Urothelium cell line (cell line): Measurements from ENCODE around the gene PRLR.
"Not testable (repeated sequence)": the region's sequence is repeated elsewhere in the genome, so short reads cannot be mapped to it uniquely, and the experiment has no call there.

Experiments used
- DNase-seq: peaks from one replicate; pipeline ENCODE4 v3.0.0; 2011; ENCODE audit warnings: low spot score, mixed read lengths
- FAIRE-seq: peaks from 2 replicates; lab custom pipeline; 2011; peaks lifted over from hg19 to GRCh38; lab: Jason Lieb, UNC

PRLR gene

GRCh38 chr5:35133186-35133585 is 97.1 kb downstream of the PRLR start:
- no peak for FAIRE-seq

GRCh38 chr5:35131723-35132122 is 98.6 kb downstream of the PRLR start:
- DNase-seq (no peak), FAIRE-seq (no peak)

More at GRCh38 chr5:35133186-35133585, 97.1 kb downstream of the PRLR start:
- DNase-seq, result no peak

DNA sequence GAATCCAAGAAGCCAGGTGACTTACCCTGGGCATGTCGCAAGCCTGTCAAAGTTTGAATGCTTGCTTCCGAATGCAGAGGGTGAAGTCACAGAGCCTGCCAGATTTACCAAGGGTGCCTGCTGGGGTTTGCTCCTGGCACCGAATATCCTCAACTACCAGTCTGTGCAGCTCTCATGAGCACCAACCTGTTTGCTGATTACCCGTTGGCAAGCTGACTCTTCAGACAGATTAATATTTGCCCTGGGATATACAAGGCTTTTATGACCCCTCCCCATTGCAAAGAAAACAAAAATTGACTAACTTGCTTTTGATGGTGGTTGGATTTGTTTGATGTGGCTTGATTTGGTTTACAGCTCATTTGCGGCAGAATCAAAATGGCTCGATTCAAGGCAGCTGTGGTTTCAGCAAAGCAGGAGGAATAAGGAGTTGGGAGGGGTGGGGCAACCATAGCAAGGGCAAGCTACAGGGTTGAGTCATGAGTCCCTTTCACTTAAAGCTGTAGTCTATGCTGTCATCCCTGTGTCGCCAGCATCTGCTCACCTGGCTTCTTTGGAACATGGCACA is 100.3 kb downstream of the PRLR start:
- DNase-seq (peak; percentile 88), FAIRE-seq (peak; percentile 94)

- peak; percentile 75 for DNase-seq
- FAIRE-seq, result no peak
Measured at GRCh38 chr5:35129276-35129675, 101.0 kb downstream of the PRLR start.

- FAIRE-seq (no peak), DNase-seq (no peak)
Measured at GRCh38 chr5:35127006-35127405, 103.3 kb downstream of the PRLR start.

DNA sequence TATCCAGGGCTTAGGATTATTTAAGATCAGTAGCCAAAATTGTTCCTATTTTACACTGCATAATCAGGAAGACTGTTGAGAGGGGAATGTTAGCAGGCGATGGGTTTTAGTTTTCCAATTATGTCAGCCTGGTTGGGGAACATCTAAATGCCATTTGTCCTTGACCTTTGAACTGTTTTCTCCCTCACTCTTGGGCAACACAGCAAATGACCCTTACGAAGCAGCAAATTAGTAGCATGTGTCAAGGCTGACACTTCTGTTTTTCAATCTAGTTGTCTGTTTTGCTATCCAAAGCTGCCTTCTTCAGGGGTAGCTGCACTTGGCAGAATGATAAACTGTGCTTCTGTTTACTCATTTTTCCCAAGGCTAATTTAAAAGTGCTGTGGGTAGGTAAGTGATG is 104.5 kb downstream of the PRLR start:
- no peak for FAIRE-seq

GRCh38 chr5:35124932-35125331 is 105.4 kb downstream of the PRLR start:
- no peak for DNase-seq
- FAIRE-seq, result no peak

More for the DNA sequence above, 104.5 kb downstream of the PRLR start:
- no peak for DNase-seq

- DNase-seq, result no peak
- FAIRE-seq, result no peak
Measured at GRCh38 chr5:35122819-35123218, 107.5 kb downstream of the PRLR start.

GRCh38 chr5:35120715-35121114 is 109.6 kb downstream of the PRLR start:
- no peak for DNase-seq
- no peak for FAIRE-seq

DNA sequence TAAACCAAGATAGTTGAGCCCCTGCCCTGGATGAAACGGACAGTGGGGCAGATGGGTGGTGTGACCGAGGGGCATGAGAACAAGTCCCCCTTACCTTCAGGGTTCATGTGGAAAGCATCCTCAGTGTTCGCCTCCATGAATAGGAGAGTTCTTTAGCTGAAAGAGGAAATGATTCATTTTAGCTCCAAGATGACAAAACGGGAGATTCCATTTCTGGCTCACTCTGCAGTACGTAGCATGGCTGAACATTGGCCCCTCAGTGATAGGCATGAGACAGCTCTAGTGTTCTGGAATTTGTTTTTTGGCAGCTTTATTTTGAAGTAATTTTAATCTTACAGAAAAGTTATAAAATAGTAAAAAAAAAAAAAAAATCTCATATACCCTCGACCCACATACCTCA is 112.3 kb downstream of the PRLR start:
- FAIRE-seq (no peak), DNase-seq (peak; percentile 40)

GRCh38 chr5:35115920-35116319 is 114.4 kb downstream of the PRLR start:
- DNase-seq (no peak), FAIRE-seq (no peak)

DNA sequence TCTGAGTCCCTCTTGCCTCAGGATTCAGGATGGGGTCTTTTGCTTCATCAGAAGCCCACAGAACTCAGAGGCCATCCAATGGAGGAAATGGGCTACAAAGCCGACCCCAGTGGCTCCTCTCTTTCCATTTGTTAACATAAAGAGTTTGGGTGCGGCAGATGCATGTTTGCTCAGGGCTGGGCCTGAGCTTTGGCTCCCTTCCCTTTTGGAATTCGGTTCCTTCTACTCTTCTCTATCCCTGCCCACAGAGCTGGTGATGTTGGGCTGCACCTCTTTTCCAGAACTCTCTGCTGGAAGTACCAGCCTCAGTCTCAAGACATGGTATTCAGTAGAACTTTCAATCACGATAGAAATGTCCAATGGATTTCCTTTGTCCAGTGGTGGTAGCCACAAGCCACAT is 115.6 kb downstream of the PRLR start:
- FAIRE-seq (no peak), DNase-seq (no peak)

- no peak for DNase-seq
- FAIRE-seq, result no peak
Measured at GRCh38 chr5:35112300-35112699, 118.0 kb downstream of the PRLR start.

DNA sequence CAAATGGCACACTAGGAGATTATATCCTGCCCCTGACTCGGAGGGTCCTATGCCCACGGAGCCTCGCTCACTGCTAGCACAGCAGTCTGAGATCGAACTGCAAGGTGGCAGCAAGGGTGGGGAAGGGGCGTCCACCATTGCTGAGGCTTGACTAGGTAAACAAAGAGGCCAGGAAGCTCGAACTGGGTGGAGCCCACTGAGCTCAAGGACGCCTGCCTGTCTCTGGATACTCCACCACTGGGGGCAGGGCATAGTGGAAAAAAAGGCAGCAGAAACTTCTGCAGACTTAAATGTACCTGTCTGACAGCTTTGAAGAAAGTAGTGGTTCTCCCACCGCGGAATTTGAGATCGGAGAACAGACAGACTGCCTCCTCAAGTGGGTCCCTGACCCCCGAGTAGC is 125.7 kb downstream of the PRLR start:
- FAIRE-seq, DNase-seq: not testable (repeated sequence)

GRCh38 chr5:35103637-35104299 is 126.5 kb downstream of the PRLR start:
- DNase-seq (no peak), FAIRE-seq (no peak)

GRCh38 chr5:35101720-35102119 is 128.6 kb downstream of the PRLR start:
- not testable (repeated sequence) for FAIRE-seq, DNase-seq

GRCh38 chr5:35101016-35101415 is 129.3 kb downstream of the PRLR start:
- DNase-seq (no peak), FAIRE-seq (no peak)

DNA sequence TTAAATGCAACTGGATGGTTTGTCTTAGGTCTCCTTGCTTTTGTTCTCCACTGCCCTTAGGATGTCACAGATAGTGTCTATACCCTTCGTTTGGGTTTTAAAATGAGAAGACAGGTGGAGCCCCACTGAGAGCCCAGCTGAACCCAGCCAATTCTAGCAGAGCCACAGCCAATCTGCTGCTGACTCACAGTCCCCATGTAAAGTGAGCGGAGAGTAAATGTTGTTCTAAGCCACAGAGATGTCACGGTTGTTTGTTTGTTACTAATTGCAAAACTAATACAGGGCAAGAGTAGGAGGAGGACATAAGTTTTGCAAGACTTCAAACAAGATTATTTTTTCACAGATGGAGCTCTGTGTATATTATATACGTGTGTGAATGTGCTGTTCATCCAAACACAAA is 132.1 kb downstream of the PRLR start:
- FAIRE-seq (no peak), DNase-seq (no peak)

- FAIRE-seq (no peak), DNase-seq (no peak)
Measured at GRCh38 chr5:35096932-35097331, 133.4 kb downstream of the PRLR start.

DNA sequence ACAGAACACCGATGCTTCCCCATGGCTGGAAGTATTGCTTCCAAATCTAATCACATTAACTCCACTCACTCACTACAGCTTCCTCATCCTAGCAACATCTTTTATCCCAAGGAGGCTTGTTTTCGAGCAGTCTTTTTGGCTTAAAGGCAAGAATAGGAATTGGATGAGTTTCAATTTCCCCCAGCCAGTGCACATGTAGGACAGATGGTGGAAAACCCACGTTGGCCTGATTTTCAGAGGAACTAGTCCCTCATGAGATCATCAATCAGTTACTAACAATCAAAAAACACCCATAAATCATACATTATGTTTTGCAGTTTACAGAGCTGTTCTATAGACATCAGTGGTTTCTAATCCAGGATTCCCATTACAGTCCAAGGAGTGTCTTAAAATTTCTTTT is 134.1 kb downstream of the PRLR start:
- no peak for FAIRE-seq
- DNase-seq, result no peak

DNA sequence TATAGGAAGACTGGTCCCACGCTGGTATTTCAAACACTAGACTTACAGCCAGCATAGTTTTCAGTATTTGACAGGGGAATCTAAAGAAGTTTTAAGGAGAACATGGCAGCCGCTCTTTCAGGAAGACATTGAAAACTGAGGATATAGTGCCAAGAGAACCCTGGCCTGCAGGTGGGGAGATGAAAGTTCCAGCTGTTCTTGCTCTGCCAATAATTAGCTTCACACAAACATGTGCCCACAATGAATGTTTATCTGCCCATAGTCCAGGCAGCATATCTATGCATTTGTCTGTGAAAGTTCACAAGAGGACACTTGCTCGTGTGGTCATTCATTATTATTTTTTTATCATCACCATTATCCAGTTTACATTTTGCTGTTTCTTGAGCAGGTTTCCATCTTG is 134.9 kb downstream of the PRLR start:
- no peak for FAIRE-seq
- no peak for DNase-seq

- DNase-seq, result no peak
- FAIRE-seq, result no peak
Measured at GRCh38 chr5:35094948-35095347, 135.3 kb downstream of the PRLR start.

DNA sequence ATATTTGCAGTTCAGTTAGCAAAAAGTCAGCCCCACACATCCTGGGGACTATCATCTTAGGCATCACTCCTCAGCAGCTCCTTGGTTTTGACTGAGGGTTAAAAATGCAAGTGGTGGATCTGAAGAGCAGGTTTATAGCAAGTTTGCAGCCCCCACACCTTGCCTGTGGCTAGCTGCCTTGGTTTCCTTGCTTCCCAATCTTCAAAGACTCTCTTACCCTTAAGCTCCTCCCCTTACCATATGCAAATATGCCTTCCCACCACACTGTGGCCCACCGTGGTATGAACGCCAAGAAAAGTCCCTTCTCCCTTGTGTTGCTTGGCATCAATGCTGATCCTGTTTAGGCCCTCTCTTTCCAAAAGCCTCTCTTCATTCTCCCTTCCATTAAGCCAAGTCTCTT is 137.6 kb downstream of the PRLR start:
- FAIRE-seq (no peak), DNase-seq (no peak)
